ENCODE results near the gene PTP4A2.
"Not testable (repeated sequence)": the region's sequence is repeated elsewhere in the genome, so short reads cannot be mapped to it uniquely, and the experiment has no call there.

PTP4A2 gene

DNA sequence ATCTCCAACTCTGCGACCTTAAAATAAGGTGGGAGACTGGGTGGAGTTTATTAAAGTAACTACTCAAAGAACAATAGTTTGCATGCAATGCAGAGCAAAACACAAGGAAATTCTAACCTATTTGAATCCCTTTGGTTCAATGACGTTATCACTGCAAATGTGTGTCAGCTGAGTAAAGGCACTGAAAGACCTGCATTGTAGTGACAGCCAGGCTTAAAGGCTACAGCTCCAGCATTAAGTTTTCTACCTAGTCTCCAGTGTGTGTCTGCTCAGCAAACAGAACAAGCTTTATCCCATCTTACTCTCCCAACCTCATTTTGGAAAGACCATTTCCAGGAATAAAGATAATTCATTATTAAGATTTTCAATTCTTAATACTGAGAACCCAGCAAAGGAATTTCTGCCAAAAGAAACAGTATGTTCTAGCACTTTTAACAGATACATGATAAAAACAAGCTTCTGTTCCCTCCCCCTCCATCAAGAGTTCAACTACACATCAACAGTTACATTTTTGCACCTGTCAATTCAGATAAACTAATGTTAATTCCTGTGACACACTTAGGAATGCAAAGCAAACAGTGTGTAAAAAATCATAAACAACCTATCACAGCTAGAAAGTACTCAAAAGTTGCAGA is 14.2 kb downstream of the PTP4A2 start:
- peak in 1 of 5 donors; percentile 34 for DNase-seq

DNA sequence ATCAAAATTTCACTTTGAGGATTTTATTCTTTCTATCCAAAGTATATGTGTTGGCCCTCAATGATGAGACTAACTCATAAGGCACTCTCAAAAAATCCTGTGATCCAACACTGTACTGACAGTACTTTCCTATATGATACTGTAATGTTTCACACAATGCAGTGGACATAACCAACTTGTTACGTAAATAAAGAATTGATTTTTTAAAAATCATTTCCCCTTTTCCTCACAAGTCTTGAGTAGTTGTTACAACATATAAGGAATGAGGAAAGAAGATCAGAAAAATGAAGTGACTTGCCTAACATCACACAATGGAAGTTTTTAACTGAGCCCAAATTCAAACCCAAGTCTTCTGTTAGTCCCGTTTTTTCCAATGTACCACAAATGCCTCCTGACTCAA is 17.2 kb downstream of the PTP4A2 start:
- no peak for DNase-seq

DNA sequence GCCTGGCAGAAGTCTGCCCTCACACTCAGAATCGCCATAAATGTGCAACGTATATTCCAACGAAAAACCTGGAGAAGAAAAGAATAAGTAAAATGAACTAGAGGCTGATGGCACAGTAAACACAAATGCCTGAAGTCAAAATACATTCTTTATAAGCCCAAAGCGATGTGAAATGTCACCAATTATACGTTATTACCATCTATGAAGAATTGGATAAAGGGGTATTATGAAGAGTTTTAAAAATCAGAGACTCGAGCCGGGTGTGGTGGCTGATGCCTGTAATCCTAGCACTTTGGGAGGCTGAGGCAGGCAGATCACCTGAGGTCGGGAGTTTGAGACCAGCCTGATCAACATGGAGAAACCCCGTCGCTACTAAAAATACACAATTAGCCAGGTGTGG is 18.6 kb downstream of the PTP4A2 start:
- DNase-seq: no peak

DNA sequence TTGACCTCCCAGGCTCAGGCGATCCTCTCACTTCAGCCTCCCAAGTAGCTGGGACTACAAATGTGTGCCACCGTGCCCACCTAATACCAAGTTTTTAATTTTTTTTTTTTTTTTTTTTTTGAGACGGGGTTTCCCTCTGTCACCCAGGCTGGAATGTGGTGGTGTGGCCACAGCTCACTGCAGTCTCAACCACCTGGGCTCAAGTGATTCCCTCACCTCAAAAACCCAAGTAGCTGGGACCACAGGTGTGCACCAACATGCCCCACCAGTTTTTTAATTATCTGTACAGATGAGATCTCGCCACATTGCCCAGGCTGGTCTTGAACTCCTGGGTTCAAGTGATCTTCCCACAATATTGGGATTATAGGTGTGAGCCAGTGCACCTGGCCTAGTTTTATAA is 22.7 kb downstream of the PTP4A2 start:
- no peak for DNase-seq

DNA sequence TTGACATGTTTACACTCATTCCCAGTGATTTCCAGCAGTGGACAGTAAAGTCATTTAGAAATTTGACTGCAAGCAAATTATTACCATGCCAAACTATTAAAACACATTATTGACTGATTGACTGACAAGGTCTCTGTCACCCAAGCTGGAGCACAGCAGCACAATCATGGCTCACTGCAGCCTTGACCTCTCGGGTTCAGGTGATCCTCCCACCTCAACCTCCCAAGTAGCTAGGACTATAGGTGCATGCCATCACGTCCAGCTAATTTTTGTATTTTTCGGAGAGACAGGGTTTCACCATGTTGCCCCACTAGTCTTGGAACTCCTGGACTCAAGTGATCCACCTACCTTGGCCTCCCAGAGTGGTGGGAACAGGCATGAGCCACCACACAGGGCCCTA is 24.2 kb downstream of the PTP4A2 start:
- no peak for DNase-seq

DNA sequence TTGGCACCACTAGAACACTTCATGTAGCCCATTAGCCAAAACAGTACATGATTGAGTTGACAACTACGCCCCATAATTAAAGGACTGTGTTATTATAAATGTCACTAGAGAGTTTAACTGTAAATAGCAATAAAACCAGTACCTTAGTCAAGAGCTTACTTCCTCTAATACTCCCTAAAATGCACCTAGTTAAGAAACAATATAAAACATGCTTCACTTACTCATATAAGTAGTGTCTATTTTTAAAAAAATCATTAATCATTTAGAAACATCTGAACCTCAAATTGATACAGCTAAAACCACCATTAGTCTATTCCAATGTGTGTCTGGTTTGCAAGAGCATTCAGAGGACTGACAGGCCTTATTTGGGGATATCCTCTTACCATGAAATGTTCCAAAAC is 25.3 kb downstream of the PTP4A2 start:
- peak in 1 of 5 donors; percentile 48 for DNase-seq

DNA sequence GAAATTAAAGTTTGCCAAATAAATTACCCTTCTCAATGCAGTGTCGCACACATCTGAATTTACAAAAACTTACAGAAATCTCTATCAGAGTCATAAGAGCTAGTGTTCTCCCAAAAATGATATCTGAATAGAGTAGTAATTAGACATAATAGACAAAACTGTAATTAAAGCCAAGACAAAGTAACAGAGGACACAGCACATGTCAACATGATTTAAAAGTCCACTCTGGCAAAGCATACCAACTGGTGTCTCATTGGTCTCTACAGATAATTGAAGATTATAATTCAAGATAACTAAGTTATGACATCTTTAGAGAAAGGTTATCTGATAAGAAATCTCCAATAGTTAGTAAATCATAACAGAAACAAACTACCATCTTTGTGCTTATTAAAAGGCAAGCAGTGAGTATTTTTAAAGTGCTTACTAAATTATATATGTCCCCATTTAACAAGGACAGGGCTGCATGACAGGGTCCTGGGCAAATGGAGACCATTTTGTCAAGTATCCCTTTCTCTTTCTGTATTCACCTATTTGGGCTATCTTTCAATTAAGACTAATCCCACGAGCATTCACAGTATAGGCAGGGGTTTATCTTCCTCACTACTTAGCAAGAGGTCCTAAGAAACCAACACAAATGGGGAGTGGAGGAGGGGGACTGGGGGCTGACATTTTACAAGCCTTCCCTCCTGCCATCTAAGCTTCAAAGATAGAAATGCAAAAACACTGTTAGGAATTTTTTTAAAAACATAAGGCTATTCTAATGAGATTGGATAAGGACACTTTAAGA is 26.0 kb downstream of the PTP4A2 start:
- DNase-seq: no peak

DNA sequence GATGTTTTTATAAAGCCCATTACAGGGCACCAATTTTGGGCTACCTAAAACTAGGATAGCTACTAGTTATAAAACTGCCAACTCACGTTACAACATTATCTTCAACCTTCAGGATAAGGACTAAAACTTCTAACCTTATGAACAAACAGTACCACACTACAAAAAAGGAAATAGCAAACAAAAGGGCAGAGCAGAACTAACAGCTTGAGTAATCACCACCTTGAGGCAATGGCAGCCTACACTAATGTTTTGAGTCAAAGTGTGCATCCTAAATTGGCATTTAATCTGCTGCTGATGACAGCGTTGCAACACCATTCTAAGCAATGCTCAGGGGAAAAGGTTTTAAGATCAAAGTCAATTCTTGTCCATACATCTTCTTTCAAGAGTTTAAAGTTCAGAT is 27.2 kb downstream of the PTP4A2 start:
- DNase-seq: peak in 1 of 5 donors; percentile 77

DNA sequence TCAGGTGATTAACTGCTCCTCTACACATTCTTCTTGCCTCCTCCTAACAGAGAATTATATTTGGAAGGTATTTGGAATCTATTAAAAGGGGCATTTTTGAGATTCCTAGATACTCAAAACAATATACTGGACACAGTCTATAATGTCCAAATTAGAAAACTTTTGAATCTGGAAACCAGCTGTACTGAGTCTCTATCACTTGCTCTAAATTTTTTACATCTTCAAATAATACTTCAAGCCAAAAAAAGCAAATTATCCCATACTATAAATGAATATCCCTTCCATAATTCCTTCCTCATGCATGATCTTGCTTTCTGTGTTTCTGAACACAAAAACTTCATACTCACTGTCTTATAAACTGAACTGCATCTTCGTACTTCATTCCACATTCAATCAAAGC is 28.5 kb downstream of the PTP4A2 start:
- DNase-seq: no peak

DNA sequence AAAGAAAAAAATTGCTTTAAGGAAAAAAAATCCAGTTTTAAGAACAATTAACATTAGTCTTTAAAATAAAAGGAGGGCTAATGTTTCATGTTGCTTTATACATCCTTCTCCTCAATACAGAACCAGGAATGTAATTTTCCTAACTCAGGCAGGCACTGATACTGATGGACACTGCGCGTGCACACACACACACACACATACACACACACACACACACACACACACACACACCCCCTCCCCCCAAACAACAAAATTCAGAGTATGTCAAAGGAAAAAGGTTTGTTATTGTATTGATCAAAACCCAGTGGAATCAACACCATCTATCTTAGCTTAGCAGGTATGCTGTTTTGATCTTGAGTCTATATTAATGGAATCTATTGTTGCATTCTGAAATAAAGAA is 31.6 kb downstream of the PTP4A2 start:
- DNase-seq: no peak

DNA sequence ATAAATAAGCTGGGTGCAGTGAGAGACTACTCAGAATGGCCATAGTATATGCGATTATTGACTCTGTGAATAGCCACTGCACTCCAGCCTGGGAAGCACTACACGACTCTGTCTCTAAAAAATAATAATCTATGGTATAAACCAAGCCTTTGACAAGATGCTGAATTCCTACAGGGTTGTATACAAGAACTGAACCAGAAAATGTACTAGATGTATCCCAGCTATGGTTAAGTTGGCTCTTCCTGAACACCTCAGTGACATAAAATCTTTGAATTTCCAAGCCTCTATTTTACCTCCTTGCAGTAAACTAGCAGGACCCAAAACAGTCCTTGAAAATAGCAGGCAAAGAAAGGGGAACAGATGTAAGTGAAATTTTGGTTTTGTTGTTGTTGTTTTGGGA is 32.5 kb downstream of the PTP4A2 start:
- no peak for DNase-seq

DNA sequence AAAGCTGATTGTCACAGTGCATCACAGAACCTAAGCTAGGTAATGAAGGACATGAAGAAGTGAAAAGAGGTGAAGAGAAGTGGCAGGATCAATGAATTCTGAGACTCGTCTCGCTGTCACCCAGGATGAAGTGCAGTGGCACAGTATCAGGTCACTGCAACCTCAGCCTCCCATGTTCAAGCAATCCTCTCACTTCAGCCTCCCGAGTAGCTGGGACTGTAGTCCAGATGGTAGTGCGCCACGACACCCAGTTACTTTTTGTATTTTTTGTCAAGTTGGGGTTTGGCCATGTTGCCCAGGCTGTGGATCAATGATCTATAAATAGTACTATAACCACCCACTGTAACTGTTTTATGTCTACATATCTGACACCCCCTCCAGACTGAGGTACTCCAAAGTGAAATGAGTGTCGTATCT is 33.1 kb downstream of the PTP4A2 start:
- no peak for DNase-seq

DNA sequence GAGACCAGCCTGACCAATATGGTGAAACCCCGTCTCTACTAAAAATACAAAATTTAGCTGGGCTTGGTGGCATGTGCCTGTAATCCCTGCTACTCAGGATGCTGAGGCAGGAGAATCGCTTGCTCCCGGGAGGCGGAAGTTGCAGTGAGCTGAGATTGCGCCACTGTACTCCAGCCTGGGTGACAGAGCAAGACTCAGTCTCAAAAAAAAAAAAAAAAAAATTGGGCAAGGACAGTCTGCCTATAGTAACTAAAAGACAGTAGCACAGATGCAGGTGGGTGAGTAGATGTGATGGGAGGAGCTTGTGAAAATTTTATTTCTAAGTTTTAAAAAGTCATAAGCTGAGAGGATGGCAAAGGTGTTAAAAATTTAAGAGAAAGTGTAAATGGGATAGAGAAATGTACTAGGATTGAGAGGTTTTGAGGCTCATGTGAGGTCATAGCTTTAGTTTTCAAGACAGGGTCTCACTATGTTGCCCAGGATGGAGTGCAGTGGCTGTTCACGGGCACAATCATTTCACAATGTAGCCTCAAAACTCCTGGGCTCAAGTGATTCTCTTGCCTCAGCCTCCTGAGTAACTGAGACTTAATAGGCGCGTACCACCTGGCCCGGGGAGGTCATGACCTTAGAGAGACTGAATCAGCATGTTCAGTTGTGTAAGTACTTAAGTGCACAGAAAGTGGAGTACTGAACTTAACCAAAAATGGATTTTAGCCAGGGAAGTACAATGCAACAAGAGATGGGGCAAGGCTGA is 33.7 kb downstream of the PTP4A2 start:
- no peak for DNase-seq

DNA sequence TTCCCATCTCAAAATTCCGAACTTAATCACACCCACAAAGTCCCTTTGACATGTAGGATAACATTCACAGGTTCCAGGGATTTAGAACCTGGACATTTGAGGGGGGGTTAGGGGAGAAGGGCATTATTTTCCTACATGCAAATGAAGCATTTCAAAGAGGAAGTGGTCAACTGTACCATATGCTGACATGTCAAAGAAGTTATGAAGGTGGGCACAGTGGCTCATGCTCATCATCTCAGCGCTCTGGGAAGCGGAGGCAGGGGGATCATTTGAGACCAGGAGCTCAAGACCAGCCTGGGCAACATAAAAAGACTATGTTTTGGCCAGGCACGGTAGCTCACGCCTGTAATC is 35.7 kb downstream of the PTP4A2 start:
- DNase-seq: no peak

DNA sequence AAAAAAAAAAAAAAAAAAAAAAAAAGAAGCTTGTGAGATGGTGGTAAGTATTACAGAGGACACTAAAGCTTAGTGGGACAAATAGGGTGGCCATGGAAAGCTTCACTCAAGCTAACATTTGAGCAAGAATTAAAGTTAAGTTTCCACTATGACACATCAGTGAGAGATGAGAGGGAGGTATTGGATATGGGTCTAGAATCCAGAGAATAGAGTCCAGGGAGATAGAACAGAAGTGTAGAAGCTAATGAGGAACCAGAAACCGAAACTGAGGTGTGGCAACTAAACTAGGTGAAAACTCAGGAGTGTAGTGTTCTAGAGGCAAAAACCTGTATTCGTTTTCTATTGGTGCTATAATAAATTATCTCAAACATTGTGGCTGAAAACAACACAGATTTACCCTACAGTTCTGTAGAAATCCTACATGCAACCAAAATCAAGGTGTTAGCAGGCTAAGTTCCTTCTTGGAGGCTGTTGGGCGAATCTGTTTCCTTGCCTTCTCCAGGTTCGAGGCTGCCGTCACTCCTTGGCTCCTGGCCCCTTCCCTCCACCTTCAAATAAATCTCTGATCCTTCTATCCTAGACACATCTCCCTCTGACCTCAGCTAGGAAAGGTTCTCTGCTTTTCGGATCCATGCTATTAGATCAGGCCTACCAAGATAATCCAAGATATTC is 36.2 kb downstream of the PTP4A2 start:
- DNase-seq: no peak

DNA sequence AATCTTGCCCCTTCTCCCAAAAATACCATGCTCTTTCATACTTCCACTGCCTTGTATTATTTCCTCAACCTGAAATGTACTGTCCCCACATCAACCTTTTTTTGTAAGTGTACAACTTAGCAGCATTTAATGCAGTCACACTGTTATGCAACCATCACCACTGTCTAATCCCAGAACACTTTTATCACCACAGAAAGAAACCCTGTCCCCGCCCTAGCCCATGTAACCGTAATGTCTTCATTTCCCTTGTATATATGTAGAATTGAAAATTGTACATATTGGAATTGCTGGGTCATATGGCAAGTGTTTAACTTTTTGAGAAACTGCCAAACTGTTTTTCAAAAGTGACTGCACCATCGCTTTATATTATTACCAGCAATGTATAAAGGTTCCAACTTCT is 37.4 kb downstream of the PTP4A2 start:
- no peak for DNase-seq

DNA sequence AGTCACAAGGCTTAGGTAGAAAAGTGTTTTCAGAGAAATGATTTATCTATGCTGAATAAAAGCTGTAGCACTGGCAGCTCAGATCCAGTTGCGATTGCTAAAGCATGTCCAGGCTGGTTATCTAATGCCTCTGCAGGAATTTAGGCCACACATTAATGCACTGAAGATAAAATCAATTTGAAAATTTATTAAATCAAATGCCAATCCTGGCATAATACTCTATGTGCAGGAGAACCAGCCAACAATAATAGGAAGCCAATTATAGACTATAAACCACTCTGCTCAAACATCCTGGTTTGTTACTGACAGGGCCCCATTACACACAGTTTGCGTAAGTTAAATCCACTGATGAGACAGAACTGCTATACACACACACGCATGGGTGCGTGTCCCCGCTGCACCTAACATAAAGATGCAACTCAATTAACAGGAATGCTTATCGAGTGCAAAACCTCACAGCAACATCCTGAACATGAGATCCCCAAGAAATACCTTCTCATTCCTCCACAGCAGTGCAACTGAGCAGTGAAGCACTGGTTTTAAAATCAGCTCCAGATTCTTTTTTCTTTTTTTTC is 40.6 kb downstream of the PTP4A2 start:
- DNase-seq: no peak

DNA sequence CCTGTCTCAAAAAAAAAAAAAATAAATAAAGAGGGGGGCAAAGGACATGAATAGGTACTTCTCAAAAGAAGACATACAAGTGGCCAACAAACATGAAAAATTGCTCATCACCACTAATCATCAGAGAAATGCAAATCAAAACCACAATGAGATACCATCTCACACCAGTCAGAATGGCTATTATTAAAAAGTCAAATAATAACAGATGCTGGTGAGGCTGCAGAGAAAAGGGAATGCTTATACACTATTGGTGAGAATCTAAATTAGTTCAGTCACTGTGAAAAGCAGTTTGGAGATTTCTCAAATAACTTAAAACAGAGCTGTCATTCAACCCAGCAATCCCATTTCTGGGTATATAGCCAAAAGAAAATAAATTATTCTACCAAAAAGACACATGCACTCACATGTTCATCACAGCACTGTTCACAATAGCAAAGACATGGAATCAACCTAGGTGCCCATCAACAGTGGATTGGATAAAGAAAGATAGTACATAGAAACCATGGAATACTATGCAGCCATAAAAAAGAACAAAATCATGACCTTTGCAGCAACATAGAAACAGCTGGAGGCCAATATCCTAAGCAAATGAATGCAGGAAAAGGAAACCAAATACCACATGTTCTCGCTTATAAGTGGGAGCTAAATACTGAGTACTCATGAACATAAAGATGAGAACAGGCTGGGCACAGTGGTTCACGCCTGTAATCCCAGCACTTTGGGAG is 42.5 kb downstream of the PTP4A2 start:
- DNase-seq: not testable (repeated sequence)

DNA sequence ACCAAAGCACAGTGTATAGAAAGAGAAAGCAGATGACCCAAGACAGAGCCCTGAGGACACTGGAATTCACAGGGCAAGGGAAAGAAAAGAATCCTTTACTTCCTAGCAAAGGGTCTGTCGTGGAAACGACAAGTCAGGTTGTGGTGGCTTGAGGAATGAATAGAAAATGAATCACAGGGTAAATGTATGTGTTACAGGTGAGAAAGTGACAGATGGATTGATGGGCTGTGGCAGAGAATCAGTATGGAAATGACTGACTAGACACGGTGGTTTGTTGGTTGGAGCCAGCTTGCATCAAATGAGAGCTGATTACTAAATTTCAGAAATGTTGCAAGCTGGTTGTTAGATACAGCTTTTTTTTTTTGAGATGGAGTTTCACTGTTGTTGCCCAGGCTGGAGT is 46.9 kb downstream of the PTP4A2 start:
- peak in 1 of 5 donors; percentile 86 for DNase-seq

DNA sequence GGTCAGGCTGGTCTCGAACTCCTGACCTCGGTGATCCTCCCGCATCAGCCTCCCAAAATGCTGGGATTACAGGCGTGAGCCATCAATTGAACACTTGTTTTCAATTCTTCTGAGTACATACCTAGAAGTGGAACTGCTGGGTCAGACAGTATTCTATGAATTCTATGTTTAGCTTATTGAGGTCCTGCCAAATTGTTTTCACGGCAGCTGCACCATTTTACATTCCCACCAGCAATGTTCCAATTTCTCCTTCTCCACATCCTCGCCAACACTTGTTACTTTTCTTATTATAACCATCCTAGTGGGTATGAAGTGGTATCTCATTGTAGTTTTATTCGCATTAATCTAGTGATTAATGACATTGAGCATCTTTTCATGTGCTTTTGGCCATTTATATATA is 49.9 kb downstream of the PTP4A2 start:
- no peak for DNase-seq

DNA sequence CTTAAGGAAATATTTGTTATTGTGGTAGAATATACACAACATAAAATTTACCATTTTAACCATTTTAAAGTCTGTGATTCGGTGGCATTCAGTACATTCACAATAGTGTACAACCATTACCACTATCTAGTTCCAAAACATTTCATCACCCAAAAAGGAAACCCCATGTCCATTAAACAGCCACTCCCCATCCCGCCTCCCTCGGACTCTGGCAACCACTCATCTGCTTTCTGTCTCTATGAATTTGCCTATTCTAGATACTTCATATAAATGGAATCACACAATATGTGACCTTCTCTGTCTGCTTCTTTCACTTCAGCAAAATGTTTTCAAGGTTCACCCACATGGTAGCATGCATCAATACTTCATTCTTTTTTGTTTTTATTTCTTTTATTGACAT is 51.3 kb downstream of the PTP4A2 start:
- DNase-seq: no peak

DNA sequence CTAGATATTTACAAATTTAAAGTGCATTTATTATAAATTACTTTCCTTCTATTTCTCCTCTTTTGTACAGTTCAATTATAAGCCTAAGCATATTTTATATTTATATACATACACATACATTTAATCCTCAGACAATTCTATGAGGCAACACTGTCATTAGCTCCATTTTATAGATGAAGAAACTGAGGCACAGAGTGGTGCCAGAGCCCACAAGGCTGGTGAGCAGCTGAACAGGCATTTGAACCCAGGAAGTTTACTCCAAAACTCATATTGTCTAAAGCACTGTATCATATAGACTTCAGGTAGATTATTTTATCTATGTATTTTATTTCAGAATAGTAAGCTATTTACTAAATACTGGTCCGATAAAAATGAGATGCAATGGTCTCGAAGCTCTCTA is 52.3 kb downstream of the PTP4A2 start:
- DNase-seq: no peak
